Progenitor cell of endocrine pancreas (in vitro differentiated cells): Measurements from ENCODE around the gene PSMA2. TPM values are rescaled to one million over a fixed set of nuclear protein-coding genes. Genes with fewer than 3 reads are reported as not detected.

Experiments
- DNase-seq: peaks from one replicate; pipeline ENCODE4 v3.0.0; 2021; ENCODE audit warnings: low spot score; ENCODE audit not compliant: unreplicated experiment
- H3K27ac Mint-ChIP-seq: 2 replicates; pipeline ENCODE4 v1.8.0; 2021; ENCODE audit warnings: mild to moderate bottlenecking, moderate library complexity, mixed read lengths
- H3K27me3 Mint-ChIP-seq: 2 replicates; pipeline ENCODE4 v1.8.0; 2021; ENCODE audit warnings: mixed read lengths
- H3K36me3 Mint-ChIP-seq: 2 replicates; pipeline ENCODE4 v1.8.0; 2022; ENCODE audit warnings: mixed read lengths; ENCODE audit not compliant: insufficient read depth
- H3K4me1 Mint-ChIP-seq: 2 replicates; pipeline ENCODE4 v1.8.0; 2021; ENCODE audit warnings: low read depth, mixed read lengths
- H3K4me3 Mint-ChIP-seq: 2 replicates; pipeline ENCODE4 v1.8.0; 2021; ENCODE audit warnings: low read depth, mild to moderate bottlenecking, moderate library complexity, mixed read lengths
- H3K9me3 Mint-ChIP-seq: 2 replicates; pipeline ENCODE4 v1.8.0; 2021; ENCODE audit warnings: low read depth, mixed read lengths
- total RNA-seq: library from RNA; stranded (reverse); gene quantifications from 2 replicates; pipeline ENCODE4 v1.2.1, GENCODE V29; 2021
- TF ChIP-seq, protein P1 (sequence below): fragments of 200-600 bp; sonication (generic); IDR thresholded peaks from one replicate; pipeline ENCODE4 v1.5.0; 2021; ENCODE audit warnings: antibody characterized with exemption, mild to moderate bottlenecking; ENCODE audit not compliant: unreplicated experiment

The PSMA2 gene
- total RNA-seq, 1 donor from 2014 or later: 99.9 TPM

DNA sequence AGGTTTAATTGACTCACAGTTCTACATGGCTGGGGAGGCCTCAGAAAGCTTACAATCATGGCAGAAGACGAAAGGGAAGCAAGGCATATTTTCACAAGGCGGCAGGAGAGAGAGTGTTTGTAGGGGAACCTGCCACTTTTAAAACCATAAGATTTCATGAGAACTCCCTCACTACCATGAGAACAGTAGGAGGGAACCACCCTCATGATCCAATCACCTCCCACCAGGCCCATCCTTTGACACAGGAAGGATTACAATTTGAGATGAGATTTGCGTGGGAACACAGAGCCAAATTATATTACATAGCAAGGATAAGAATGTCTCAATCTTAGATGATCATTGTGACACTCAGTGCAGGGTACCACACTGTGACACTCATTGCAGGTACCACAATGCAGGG, 44.4 kb upstream of the PSMA2 start:
- H3K4me3 Mint-ChIP-seq: no peak overlapping the region
- no peaks in the 10 kb centered on the region for H3K4me1 Mint-ChIP-seq
- no peak for DNase-seq
- TF ChIP-seq, protein P1, sequence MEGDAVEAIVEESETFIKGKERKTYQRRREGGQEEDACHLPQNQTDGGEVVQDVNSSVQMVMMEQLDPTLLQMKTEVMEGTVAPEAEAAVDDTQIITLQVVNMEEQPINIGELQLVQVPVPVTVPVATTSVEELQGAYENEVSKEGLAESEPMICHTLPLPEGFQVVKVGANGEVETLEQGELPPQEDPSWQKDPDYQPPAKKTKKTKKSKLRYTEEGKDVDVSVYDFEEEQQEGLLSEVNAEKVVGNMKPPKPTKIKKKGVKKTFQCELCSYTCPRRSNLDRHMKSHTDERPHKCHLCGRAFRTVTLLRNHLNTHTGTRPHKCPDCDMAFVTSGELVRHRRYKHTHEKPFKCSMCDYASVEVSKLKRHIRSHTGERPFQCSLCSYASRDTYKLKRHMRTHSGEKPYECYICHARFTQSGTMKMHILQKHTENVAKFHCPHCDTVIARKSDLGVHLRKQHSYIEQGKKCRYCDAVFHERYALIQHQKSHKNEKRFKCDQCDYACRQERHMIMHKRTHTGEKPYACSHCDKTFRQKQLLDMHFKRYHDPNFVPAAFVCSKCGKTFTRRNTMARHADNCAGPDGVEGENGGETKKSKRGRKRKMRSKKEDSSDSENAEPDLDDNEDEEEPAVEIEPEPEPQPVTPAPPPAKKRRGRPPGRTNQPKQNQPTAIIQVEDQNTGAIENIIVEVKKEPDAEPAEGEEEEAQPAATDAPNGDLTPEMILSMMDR: no peak
- no peaks in the 10 kb centered on the region for H3K36me3 Mint-ChIP-seq
- H3K27ac Mint-ChIP-seq: no peak overlapping the region
- H3K9me3 Mint-ChIP-seq: no peaks in the 10 kb centered on the region
- H3K27me3 Mint-ChIP-seq: peaks cover 3% of the 10 kb centered on the region

DNA sequence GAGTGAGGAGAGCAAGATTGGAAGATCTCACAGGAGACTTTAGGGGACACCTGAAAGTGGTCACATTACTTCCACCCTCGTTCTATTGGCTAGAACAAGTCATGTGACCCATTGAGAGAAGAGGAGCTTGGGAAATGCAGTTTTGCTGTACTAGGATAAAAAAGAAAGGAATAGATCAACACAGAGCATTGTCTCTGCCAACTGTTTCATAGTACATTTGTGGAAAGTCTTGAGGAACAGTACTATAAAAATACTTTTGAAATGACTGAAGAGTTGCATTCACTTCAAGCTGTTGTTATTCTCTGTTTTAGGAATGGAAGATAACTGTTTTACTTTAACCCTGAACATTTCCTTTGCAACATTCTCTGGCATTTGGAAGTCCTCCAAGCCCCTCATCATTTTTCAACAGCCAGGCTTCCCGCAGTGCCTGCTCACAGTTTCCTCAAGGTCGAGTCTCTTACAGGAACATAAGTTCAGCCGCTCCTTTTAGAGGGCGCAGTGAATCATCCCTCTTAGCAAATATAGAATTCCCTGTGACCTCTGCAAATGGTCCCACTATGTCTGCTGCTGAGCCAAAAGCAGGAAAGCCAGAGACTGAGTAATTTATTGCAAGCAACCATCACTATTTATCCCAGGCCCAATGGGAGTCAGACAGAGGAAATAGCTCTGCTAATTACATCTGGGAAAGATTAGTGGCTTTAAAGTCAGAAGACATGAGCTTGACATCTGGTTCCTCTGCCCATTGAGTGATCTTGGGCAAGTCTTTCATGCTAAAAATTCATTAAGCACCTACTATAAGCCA, 40.9 kb upstream of the PSMA2 start:
- Mint-ChIP-seq H3K4me3 (no peak overlapping the region), H3K27ac (no peak overlapping the region), H3K27me3 (peaks cover 3% of the 10 kb centered on the region), H3K9me3 (no peaks in the 10 kb centered on the region), H3K36me3 (no peaks in the 10 kb centered on the region), H3K4me1 (no peaks in the 10 kb centered on the region)
- DNase-seq: no peak
- TF ChIP-seq, protein P1: no peak

DNA sequence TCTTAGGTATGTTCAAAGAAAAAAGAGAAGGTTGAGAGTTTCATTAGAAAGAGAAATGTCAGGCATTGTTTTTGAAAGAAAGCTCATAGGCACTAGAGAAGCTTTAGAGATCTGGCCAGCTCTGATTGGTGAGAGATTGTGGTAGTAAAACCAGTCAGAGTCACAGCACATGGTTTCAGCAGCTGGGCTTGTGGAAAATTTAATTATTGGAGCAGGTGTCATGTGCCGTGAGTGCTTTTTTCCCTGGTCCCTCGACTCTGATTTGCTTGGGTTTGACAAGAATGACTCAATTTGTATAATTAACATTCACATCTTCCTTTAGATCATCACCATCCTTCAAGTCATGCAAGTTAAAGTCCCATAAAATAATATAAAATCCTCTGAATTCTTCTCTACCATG, 35.4 kb upstream of the PSMA2 start:
- H3K9me3 Mint-ChIP-seq: no peaks in the 10 kb centered on the region
- no peak overlapping the region for H3K4me3 Mint-ChIP-seq
- no peak for DNase-seq
- TF ChIP-seq, protein P1: no peak
- H3K36me3 Mint-ChIP-seq: no peaks in the 10 kb centered on the region
- no peaks in the 10 kb centered on the region for H3K27me3 Mint-ChIP-seq
- H3K4me1 Mint-ChIP-seq: peaks cover 6% of the 10 kb centered on the region
- H3K27ac Mint-ChIP-seq: no peak overlapping the region

DNA sequence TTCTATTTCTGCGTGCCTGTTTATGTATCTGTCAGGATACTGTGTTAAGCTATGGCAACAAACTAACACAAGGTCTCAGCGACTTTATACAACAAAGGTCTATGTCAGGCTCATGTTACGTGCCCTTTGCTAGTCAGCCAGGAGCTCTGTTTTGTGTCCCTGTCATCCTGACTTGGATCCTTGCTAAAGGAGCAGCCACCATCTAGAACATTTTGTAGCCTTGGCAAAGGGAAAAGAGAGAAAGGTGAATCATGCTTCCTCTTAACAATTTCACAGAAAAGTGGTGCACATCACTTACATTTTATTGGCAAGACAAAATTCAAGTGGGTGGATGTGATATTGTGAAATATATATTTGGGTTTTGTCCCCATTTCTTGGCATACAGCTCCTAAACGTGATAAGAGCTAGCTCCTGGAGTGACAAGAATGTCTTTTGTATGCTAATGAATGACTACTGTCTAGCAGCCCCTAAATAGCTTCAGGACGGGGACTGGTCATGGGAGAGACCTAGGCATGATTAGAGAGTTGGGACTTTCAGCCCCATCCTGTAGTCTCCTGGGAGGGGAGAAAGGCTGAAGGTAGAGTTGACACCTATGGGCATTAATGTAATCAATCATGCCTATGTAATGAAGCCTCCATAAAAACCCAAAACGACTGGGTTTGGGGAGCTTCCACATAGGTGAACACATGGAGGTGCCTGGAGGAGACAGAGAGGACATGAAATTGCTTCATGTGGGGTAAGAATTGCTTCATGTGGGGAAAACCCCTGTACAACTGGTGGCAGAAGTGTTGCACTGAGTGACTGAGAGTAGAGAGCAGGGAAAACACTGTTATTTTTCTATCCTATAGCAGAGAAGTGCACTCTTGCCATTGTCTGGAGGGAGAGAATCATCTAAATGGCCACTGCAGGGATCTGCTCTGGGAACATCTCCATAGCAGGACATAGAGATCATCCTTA, 33.2 kb upstream of the PSMA2 start:
- Mint-ChIP-seq H3K27me3 (no peaks in the 10 kb centered on the region), H3K4me3 (no peak overlapping the region), H3K36me3 (no peaks in the 10 kb centered on the region), H3K4me1 (peaks cover 6% of the 10 kb centered on the region), H3K27ac (peak overlapping the region; percentile 60), H3K9me3 (peaks cover 4% of the 10 kb centered on the region)
- TF ChIP-seq, protein P1: no peak
- no peak for DNase-seq

DNA sequence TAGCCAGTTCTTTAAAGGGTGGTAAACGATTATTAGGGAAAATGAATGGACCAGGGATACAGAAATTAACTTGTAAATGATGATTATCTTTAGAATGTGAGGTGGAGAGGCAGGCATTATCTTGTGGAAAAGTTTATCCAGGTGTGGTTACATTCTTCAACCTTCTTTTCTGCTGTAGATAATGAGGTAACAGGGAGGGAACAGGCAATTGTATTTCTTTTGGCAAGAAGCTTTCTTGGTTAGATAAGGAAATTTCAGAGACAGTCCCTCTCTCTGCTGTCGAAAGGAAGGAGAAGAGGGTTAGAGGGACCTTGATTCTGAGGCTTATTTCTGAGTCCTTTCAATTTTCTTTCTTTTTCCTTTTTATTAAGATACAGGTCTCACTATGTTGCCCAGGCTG, 32.3 kb upstream of the PSMA2 start:
- peaks cover 10% of the 10 kb centered on the region for H3K9me3 Mint-ChIP-seq
- no peak overlapping the region for H3K27ac Mint-ChIP-seq
- peaks cover 6% of the 10 kb centered on the region for H3K4me1 Mint-ChIP-seq
- H3K27me3 Mint-ChIP-seq: no peaks in the 10 kb centered on the region
- H3K4me3 Mint-ChIP-seq: no peak overlapping the region
- TF ChIP-seq, protein P1: no peak
- no peaks in the 10 kb centered on the region for H3K36me3 Mint-ChIP-seq
- DNase-seq: no peak
